Heart right ventricle (tissue), 16 donors: ENCODE measurements around the gene LLGL2. TPM values are rescaled to one million over a fixed set of nuclear protein-coding genes. Genes with fewer than 3 reads are reported as not detected.

Experiments used
- ATAC-seq, 8 donors: fragments of 200-7000 bp; cut with Tn5 transposase; one replicate each; pipeline ENCODE4 v1.9.1; 2020; ENCODE audit warnings: mild to moderate bottlenecking in 8 of 8, moderate library complexity in 8 of 8, moderate number of reproducible peaks in 1 of 8
- DNase-seq, 2 donors: peaks; one replicate each; pipeline ENCODE4 v3.0.0-alpha.2; 2020
- H3K27ac ChIP-seq, 10 donors: fragments of 200-600 bp; sonication (generic) in 2 of 10; one replicate each; pipeline versions ENCODE4 v1.5.0 to v1.8.0; 2020 to 2022; ENCODE audit warnings: mild to moderate bottlenecking in 3 of 10
- H3K27me3 ChIP-seq, 7 donors: fragments of 200-600 bp; one replicate each; pipeline ENCODE4 v1.8.0; 2021 to 2022; ENCODE audit warnings: mild to moderate bottlenecking in 2 of 7
- H3K36me3 ChIP-seq, 9 donors: fragments of 200-600 bp; sonication (generic) in 1 of 9; one replicate each; pipeline versions ENCODE4 v1.5.0 to v1.8.0; 2020 to 2022; ENCODE audit warnings: mild to moderate bottlenecking in 2 of 9
- H3K4me1 ChIP-seq, 9 donors: fragments of 200-600 bp; sonication (generic) in 1 of 9; one replicate each; pipeline versions ENCODE4 v1.5.0 to v1.8.0; 2020 to 2022; ENCODE audit warnings: mild to moderate bottlenecking in 4 of 9
- H3K4me3 ChIP-seq, 10 donors: fragments of 200-600 bp; sonication (generic) in 2 of 10; one replicate each; pipeline versions ENCODE4 v1.5.0 to v1.8.0; 2020 to 2022; ENCODE audit warnings: mild to moderate bottlenecking in 7 of 10, moderate library complexity in 2 of 10
- H3K9me3 ChIP-seq, 11 donors: fragments of 200-600 bp in 10 of 11; sonication (generic) in 2 of 11; one replicate each; pipeline versions ENCODE4 v1.5.0 to v1.8.0; 2013 to 2022; ENCODE audit warnings: mild to moderate bottlenecking in 2 of 11, control low read depth in 1 of 11, moderate library complexity in 1 of 11
- CTCF ChIP-seq, 9 donors: fragments of 200-600 bp; sonication (generic) in 2 of 9; IDR thresholded peaks; one replicate each; pipeline versions ENCODE4 v1.5.0 to v1.8.0; 2021 to 2022; ENCODE audit warnings: antibody characterized with exemption in 9 of 9, mild to moderate bottlenecking in 5 of 9, moderate library complexity in 1 of 9
- WGBS, 2 donors: extraction: QIAGEN DNeasy Blood & Tissue Kit; methylation state at CpG; one replicate each; pipeline ENCODE4 v1.1.7; 2013; ENCODE audit warnings: inconsistent platforms in 1 of 2; 5-methylcytosine and 5-hydroxymethylcytosine counted together
- intact Hi-C, 10 donors: fragments of 100-400 bp; cut with DNase I; formaldehyde crosslinking; loops; one replicate each; pipeline versions ENCODE4 v1.11.1 to v1.14.2; 2022
- polyA plus RNA-seq, 2 donors: library from polyadenylated mRNA; stranded (reverse); fragments of 200-250 nt; gene quantifications; one replicate each; pipeline ENCODE4 v1.2.3, GENCODE V29; 2013
- total RNA-seq, 10 donors: library from RNA; stranded (reverse); fragmentation: NEBNext Ultra II Directional in 3 of 10; extraction: Animal tissue kit (Norgen Biotek cat#: 25700) in 3 of 10; gene quantifications; one replicate each; pipeline versions ENCODE4 v1.2.1 to v1.2.4, GENCODE V29; 2021 to 2023
- donor health status: Arrhythmogenic right ventricular cardiomyopathy.
- donor health status: ischemic (EF 13 %, LVEDD 7.1; RV severe dilation, severe dysfunction).
- donor health status: healthy with polysubstance abuse.
- donor health status: DM: no; HTN: yes; CAD: no.
- donor health status: DM: no; HTN: no; CAD: no.
- donor health status: ischemic (EF 25% LVEDD 6.9; RV normal size, moderate dysfunction).
- donor health status: ischemic (EF 25% LVEDD 5.7; RV mildly dilated, moderate dysfunction).
- donor health status: healthy.
- donor health status: DM: yes; HTN: yes; CAD: no.
- donor health status: Ischemic cardiomyopathy.
- donor health status: ischemic (EF 35%, LVEDD 5.7; RV mildly dilated, moderate dysfunction).
- donor health status: nonischemic (EF 11% LVEDD 7.7; RV severe dilation, severe dysfunction).
- donor health status: DM: yes; HTN: yes; CAD: no.
- donor health status: PGD.
- donor health status: ischemic (EF 29% LVEDD 5.4; RV normal size, mild dysfunction).
- donor health status: nonischemic (EF 23%, LVEDD 6.1; RV moderate dilation, normal function).

Gene LLGL2
- total and polyA plus RNA-seq, 12 donors, result 1.1 to 14.8 (median 3.3) TPM

DNA sequence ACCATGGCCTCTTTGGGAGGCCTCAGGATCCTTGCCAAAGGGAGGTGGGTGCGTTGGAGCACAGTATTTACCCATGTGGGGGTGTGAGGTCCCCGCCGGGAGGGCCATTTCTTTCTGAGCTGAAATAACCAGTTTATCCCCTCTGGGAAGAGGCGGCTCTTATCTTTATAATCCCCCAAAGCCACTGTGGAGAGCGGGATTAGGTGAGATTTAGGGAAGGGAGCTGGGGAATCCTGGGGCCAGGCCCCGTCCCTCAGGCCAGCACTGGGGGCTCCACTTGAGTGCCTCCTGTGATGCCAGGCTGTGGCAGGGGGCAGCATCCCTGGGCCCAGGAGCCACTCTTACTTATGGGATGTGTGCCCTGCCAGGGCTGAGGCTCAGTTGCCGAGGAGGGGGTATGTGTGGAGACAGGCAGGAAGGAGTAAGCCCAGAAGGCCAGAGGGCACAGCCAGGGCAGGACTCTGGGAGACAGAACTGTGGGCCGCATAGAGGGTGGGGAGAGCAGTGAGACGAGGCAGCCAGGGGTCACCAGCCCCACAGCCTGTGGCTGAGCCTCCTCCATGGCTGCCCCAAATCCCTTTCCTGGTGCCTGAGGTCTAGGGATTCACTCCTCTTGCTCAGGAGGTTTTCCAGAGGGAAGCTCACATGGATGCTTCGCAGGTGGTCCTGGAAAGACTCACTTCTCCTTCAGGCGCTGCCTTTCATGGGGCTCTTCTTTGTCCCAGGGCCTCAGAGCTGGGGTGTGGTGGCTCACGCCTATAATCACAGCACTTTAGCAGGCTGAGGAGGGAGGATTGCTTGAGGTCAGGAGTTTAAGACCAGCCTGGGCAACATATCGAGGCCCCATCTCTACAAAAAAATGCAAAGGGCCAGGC is 44.1 kb upstream of the LLGL2 start:
- H3K4me1 ChIP-seq, result peaks cover 13 to 61% (median 40%) of the 10 kb centered on the region in 9 donors
- intact Hi-C loops, result no loop called here
- H3K27me3 ChIP-seq, result no peaks in the 10 kb centered on the region
- H3K9me3 ChIP-seq, result no peaks in the 10 kb centered on the region
- ATAC-seq (no peak), DNase-seq (no peak)
- peak overlapping the region in 4 of 10 donors; percentile 5 to 26 (median 12) for H3K27ac ChIP-seq
- H3K36me3 ChIP-seq, result peaks cover 0 to 3% (median 0%) of the 10 kb centered on the region in 9 donors
- WGBS, 2 donors, result 79 to 82% methylated on average over 13 of the region's 13 CpGs
- no peak for TF ChIP-seq CTCF (IDR thresholded peaks at IDR 0.05)
- H3K4me3 ChIP-seq, result no peak overlapping the region

- TF ChIP-seq CTCF (IDR thresholded peaks at IDR 0.05), result no peak
- H3K27me3 ChIP-seq, result no peaks in the 10 kb centered on the region
- ATAC-seq, result no peak
- WGBS, 2 donors, result 88 to 90% methylated on average over 16 of the region's 16 CpGs
- peaks cover 7 to 61% (median 40%) of the 10 kb centered on the region in 9 donors for H3K4me1 ChIP-seq
- peaks cover 0 to 4% (median 0%) of the 10 kb centered on the region in 9 donors for H3K36me3 ChIP-seq
- peak overlapping the region in 2 of 10 donors; percentile 8 to 15 for H3K27ac ChIP-seq
- intact Hi-C loops, result no loop called here
- no peak overlapping the region for H3K4me3 ChIP-seq
- H3K9me3 ChIP-seq, result no peaks in the 10 kb centered on the region
- no peak for DNase-seq
These were observed 43.2 kb upstream of the LLGL2 start for GRCh38 chr17:75482098-75482942.

DNA sequence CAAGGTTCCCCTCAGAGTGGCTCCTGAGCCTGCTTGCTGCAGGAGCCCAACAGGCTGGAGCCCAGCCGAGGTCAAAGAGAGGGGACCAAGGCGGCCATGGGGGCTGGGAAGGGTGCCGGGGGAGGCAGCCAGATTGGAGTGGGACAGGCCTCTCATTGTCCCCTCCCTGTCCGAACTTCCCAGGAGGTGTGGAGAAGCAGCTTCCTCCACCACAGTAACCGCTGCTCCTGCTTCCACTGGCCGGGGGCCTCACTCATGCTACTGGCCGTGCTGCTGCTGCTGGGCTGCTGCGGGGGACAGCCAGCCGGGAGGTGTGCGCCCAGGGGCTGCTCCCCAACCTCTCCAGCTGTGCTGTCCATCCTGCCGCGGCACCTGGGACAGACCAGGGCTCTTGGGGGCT is 39.8 kb upstream of the LLGL2 start:
- Histone ChIP-seq H3K36me3 (peaks cover 0 to 23% (median 0%) of the 10 kb centered on the region in 9 donors), H3K27me3 (no peaks in the 10 kb centered on the region), H3K27ac (peak overlapping the region in 9 of 10 donors; percentile 21 to 76 (median 54)), H3K4me1 (peaks cover 18 to 71% (median 61%) of the 10 kb centered on the region in 9 donors), H3K4me3 (no peak overlapping the region), H3K9me3 (no peaks in the 10 kb centered on the region)
- WGBS, 2 donors, result 72 to 76% methylated on average over 12 of the region's 12 CpGs
- no peak for TF ChIP-seq CTCF (IDR thresholded peaks at IDR 0.05)
- DNase-seq (peak in 1 of 2 donors; percentile 22), ATAC-seq (peak in 3 of 8 donors; percentile 21 to 32 (median 32))
- intact Hi-C loops, result no loop called here

- WGBS, 2 donors, result 77 to 80% methylated on average over 14 of the region's 14 CpGs
- no peak overlapping the region for H3K4me3 ChIP-seq
- intact Hi-C loops, result no loop called here
- peak overlapping the region in 8 of 10 donors; percentile 21 to 81 (median 58) for H3K27ac ChIP-seq
- TF ChIP-seq CTCF (IDR thresholded peaks at IDR 0.05), result no peak
- peaks cover 0 to 28% (median under 1%) of the 10 kb centered on the region in 9 donors for H3K36me3 ChIP-seq
- peaks cover 18 to 71% (median 56%) of the 10 kb centered on the region in 9 donors for H3K4me1 ChIP-seq
- no peaks in the 10 kb centered on the region for H3K27me3 ChIP-seq
- no peaks in the 10 kb centered on the region for H3K9me3 ChIP-seq
- no peak for ATAC-seq
- DNase-seq, result peak in 1 of 2 donors; percentile 13
These were observed 39.3 kb upstream of the LLGL2 start for GRCh38 chr17:75486151-75486550.
